Measurements from ENCODE around the gene GAS2L2.

The GAS2L2 gene

GRCh38 chr17:35769895-35770486 lies 17.0 kb upstream of the GAS2L2 start (continued):
- TF ChIP-seq PATZ1 (CRISPR knock-in tag; IDR thresholded peaks at IDR 0.05; ENCODE audit: borderline replicate concordance), result no peak
- no peak for TF ChIP-seq ARNTL (CRISPR knock-in tag; IDR thresholded peaks at IDR 0.05; ENCODE audit: borderline replicate concordance, low read depth)
- TF ChIP-seq ZNF8 (CRISPR knock-in tag; IDR thresholded peaks at IDR 0.05), result no peak
- TF ChIP-seq, protein P1, sequence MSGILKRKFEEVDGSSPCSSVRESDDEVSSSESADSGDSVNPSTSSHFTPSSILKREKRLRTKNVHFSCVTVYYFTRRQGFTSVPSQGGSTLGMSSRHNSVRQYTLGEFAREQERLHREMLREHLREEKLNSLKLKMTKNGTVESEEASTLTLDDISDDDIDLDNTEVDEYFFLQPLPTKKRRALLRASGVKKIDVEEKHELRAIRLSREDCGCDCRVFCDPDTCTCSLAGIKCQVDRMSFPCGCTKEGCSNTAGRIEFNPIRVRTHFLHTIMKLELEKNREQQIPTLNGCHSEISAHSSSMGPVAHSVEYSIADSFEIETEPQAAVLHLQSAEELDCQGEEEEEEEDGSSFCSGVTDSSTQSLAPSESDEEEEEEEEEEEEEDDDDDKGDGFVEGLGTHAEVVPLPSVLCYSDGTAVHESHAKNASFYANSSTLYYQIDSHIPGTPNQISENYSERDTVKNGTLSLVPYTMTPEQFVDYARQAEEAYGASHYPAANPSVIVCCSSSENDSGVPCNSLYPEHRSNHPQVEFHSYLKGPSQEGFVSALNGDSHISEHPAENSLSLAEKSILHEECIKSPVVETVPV (CRISPR knock-in tag; IDR thresholded peaks at IDR 0.05), result no peak
- no peak for TF ChIP-seq RARB (CRISPR knock-in tag; IDR thresholded peaks at IDR 0.05)

DNA sequence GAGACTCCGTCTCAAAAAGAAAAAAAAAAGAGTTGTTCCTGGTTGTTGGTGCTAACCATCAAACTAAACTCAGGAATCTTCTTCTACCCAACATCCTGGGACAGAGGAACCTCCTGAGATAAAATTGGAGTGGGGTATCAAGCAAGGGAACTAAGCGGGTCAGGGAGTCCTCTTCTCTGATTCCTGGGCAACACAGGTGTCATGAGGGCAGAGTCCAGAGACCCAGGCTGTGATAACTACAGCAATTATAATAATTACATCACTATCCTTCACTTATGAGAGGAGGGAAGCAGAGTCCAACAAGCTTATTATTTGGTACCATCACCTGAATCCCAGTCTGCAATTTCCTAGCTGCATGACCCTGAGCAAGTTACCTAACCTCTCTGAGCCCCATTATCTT lies 15.8 kb upstream of the GAS2L2 start:
- ATAC-seq, result no peak

DNA sequence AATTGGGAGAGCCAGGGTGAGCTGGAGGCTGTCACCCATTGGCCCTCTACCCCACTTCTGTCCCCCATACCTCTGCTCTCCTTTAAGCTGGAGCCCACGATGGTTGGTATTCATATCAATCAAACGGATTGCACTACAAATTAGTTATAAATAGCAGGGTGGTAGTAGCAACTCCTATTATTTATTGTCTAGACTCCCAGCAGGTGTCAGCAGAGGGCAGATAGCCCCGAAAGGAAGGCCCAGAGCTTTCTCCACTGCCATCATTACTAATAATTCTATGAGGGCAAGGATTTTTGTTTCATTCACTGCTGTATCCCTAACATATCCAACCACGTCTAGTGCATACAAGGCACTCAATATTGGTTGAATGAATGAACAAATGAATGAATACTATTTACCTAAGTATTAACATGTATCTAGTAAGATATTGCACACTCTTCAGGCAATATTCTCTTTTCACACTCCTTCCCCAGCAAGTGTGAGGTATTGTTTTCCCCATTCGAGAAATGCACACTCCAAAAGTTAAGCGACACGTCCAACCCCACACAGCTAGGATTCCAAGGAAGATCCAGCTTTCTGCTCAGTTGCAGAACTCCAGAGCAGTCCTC lies 14.0 kb upstream of the GAS2L2 start:
- TF ChIP-seq ZNF565 (CRISPR knock-in tag; conservative IDR thresholded peaks at IDR 0.05; ENCODE audit: low read depth), result no peak
- TF ChIP-seq SNAI2 (CRISPR knock-in tag; IDR thresholded peaks at IDR 0.05), result no peak
- no peak for TF ChIP-seq ZFP3 (CRISPR knock-in tag; IDR thresholded peaks at IDR 0.05)
- ATAC-seq, result peak; percentile 34

More for the DNA sequence above, 15.8 kb upstream of the GAS2L2 start:
- no peak for TF ChIP-seq ZNF8 (CRISPR knock-in tag; IDR thresholded peaks at IDR 0.05)
- no peak for TF ChIP-seq TCF4 (CRISPR knock-in tag; IDR thresholded peaks at IDR 0.05; ENCODE audit: borderline replicate concordance)

DNA sequence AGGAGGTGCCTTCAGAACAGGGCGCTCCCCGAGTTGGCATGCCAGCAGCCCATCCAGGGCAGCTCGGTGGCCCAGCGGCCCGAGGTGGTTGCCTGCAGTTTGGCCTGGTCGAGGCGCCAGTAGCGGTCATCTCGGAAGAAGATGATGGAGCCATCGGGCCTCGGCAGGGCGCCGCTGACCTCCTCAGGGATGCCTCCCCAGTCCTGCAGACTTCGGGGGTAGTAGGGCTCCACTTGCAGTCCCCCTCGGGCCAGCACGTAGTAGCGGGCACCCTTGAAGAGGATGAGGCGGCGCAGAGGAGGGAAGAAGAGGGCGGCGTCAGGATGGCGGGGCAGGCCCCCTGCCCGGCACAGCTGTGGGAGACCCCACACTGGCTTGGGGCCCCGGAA lies 13.4 kb upstream of the GAS2L2 start:
- ATAC-seq, result no peak
- TF ChIP-seq PATZ1 (CRISPR knock-in tag; IDR thresholded peaks at IDR 0.05; ENCODE audit: borderline replicate concordance) (no peak), OSR1 (CRISPR knock-in tag; IDR thresholded peaks at IDR 0.05) (no peak), TOX (CRISPR knock-in tag; IDR thresholded peaks at IDR 0.05; ENCODE audit: borderline replicate concordance) (no peak), ZNF565 (CRISPR knock-in tag; conservative IDR thresholded peaks at IDR 0.05; ENCODE audit: low read depth) (no peak), TSHZ2 (CRISPR knock-in tag; IDR thresholded peaks at IDR 0.05) (no peak), PPARA (CRISPR knock-in tag; IDR thresholded peaks at IDR 0.05; ENCODE audit: borderline replicate concordance) (no peak), ISL1 (CRISPR knock-in tag; IDR thresholded peaks at IDR 0.05) (no peak), ZFP3 (CRISPR knock-in tag; IDR thresholded peaks at IDR 0.05) (no peak), RARB (CRISPR knock-in tag; IDR thresholded peaks at IDR 0.05) (no peak)

DNA sequence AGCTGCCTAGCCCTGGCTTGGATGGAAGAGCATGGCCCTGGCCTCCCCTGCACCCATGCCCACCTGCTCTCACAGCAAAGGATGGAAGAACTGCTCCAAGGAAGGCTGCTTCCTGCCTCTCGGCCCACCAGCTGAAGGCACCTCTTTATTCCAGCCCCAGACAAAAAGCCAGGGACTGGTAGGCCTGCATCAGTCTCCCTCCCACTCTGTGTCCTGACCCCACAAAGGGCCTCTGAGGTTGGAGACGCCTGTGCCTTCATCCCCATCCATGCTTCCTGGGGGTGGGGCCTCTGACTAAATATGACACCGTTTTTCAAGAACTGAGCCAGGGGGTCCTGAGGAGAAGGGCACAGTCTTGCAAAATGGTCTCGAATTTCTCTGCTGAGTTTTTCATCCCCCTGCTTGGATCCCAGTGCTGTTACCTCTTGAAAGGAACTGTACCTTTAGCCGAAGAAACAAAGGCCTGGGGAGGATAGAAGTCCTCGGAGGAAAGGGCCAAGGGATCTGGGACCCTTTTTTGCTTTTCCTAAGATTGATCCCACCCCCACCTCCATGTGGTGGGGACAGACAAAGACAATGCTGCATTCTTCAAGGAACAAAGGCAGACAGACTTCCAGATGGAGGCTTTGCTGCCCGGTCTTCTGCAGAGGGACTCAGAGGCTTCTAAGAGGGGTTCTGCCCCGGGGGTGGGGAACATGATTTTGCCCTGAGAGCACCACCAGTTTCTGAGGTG lies 12.9 kb upstream of the GAS2L2 start:
- no peak for ATAC-seq
- no peak for TF ChIP-seq ZNF8 (CRISPR knock-in tag; IDR thresholded peaks at IDR 0.05)
- TF ChIP-seq ZFP3 (CRISPR knock-in tag; IDR thresholded peaks at IDR 0.05), result no peak
- no peak for TF ChIP-seq ZNF565 (CRISPR knock-in tag; conservative IDR thresholded peaks at IDR 0.05; ENCODE audit: low read depth)
- no peak for TF ChIP-seq CREB5 (CRISPR knock-in tag; IDR thresholded peaks at IDR 0.05; ENCODE audit: low read depth)
- TF ChIP-seq, protein P1 (CRISPR knock-in tag; IDR thresholded peaks at IDR 0.05), result no peak
- no peak for TF ChIP-seq RARB (CRISPR knock-in tag; IDR thresholded peaks at IDR 0.05)
- no peak for TF ChIP-seq CSDC2 (CRISPR knock-in tag; IDR thresholded peaks at IDR 0.05)
- no peak for TF ChIP-seq ZC3H10 (CRISPR knock-in tag; IDR thresholded peaks at IDR 0.05)
- TF ChIP-seq PPARA (CRISPR knock-in tag; IDR thresholded peaks at IDR 0.05; ENCODE audit: borderline replicate concordance), result no peak
